GM12878 (cell line): ENCODE measurements around the gene SQOR. TPM values are rescaled to one million over a fixed set of nuclear protein-coding genes. Genes with fewer than 3 reads are reported as not detected.

Experiments used
- ATAC-seq: fragments of 200-7000 bp; cut with Tn5 transposase; 3 replicates; pipeline ENCODE4 v1.9.1; 2020; ENCODE audit warnings: mild to moderate bottlenecking, moderate library complexity
- BruUV-seq: library from RNA; stranded (reverse); fragments of 400-500 nt; replicated peaks from 2 replicates; lab custom pipeline; 2021; lab: Mats Ljungman, UMichigan
- CTCF ChIA-PET: fragments of 300-600 bp; sonication (Branson Sonifier 250); formaldehyde crosslinking; extraction: SDS; loops from one replicate; lab custom pipeline; 2021; ENCODE audit warnings: inconsistent platforms; lab: Yijun Ruan, JAX
- POLR2A ChIA-PET: fragments of 350-600 bp; formaldehyde crosslinking; extraction: SDS; loops from one replicate; lab custom pipeline; 2021; ENCODE audit warnings: inconsistent platforms; lab: Charles Lee
- RAD21 ChIA-PET: fragments of 300-600 bp; sonication (Branson Sonifier 250); formaldehyde crosslinking; loops from one replicate; lab custom pipeline; 2023; ENCODE audit warnings: antibody characterized with exemption; ENCODE audit not compliant: unreplicated experiment; lab: Charles Lee
- SMC1A ChIA-PET: fragments of 300-600 bp; sonication (Branson Sonifier 250); formaldehyde crosslinking; loops from one replicate; lab custom pipeline; 2023; ENCODE audit not compliant: unreplicated experiment, uncharacterized antibody; lab: Charles Lee
- DNase-seq: peaks from one replicate; pipeline ENCODE4 v3.0.0-alpha.2; 2011; ENCODE audit warnings: low read depth, low spot score
- FAIRE-seq: peaks from 3 replicates; lab custom pipeline; 2011; peaks lifted over from hg19 to GRCh38; lab: Jason Lieb, UNC
- H2AFZ ChIP-seq: 2 replicates; pipeline ENCODE4 v1.6.0; 2011; ENCODE audit warnings: low read depth, low read length, control low read depth; ENCODE audit not compliant: control insufficient read depth
- H3K27ac ChIP-seq: 2 replicates; pipeline ENCODE4 v1.5.1; 2011; ENCODE audit warnings: control low read depth; ENCODE audit not compliant: control insufficient read depth, insufficient read depth
- H3K27me3 ChIP-seq, 2 experiments: replicated peaks in 1 of 2; 2 replicates each; pipeline versions ENCODE4 v1.6.0 to v1.6.1; 2011; ENCODE audit warnings: low read length in 1 of 2; ENCODE audit not compliant: control insufficient read depth in 2 of 2, insufficient read depth in 2 of 2
- H3K36me3 ChIP-seq, 2 experiments: 2 replicates each; pipeline ENCODE4 v1.5.1; 2011; ENCODE audit warnings: low read length in 1 of 2; ENCODE audit not compliant: control insufficient read depth in 2 of 2, insufficient read depth in 2 of 2
- H3K4me1 ChIP-seq: 2 replicates; pipeline ENCODE4 v1.6.1; 2011; ENCODE audit warnings: mild to moderate bottlenecking, low read length, moderate library complexity, mixed read lengths; ENCODE audit not compliant: control insufficient read depth, insufficient read depth
- H3K4me2 ChIP-seq: 2 replicates; pipeline ENCODE4 v1.6.0; 2011; ENCODE audit warnings: control low read depth; ENCODE audit not compliant: control insufficient read depth, insufficient read depth
- H3K4me3 ChIP-seq: fragments of 200-600 bp; sonication (generic); 2 replicates; pipeline ENCODE4 v1.5.1; 2016
- H3K79me2 ChIP-seq: 2 replicates; pipeline ENCODE4 v1.6.0; 2011; ENCODE audit warnings: low read length; ENCODE audit not compliant: control insufficient read depth, insufficient read depth
- H3K9ac ChIP-seq: 2 replicates; pipeline ENCODE4 v1.8.0; 2011; ENCODE audit warnings: low read length, control low read depth, mixed read lengths; ENCODE audit not compliant: control insufficient read depth, insufficient read depth
- H3K9me3 ChIP-seq: replicated peaks from 3 replicates; pipeline ENCODE4 v1.5.1; 2011; ENCODE audit warnings: mild to moderate bottlenecking, low read length; ENCODE audit not compliant: control insufficient read depth, insufficient read depth
- H4K20me1 ChIP-seq: 2 replicates; pipeline ENCODE4 v1.6.0; 2011; ENCODE audit not compliant: control insufficient read depth, insufficient read depth
- GABPA ChIP-seq: IDR thresholded peaks from 2 replicates; pipeline ENCODE4 v1.6.1; 2014; ENCODE audit warnings: antibody characterized with exemption, low read depth, mild to moderate bottlenecking, inconsistent platforms
- NFYA ChIP-seq: IDR thresholded peaks from 2 replicates; pipeline ENCODE4 v1.6.1; 2011; ENCODE audit warnings: low read depth, mild to moderate bottlenecking, low read length, improper control_type of control experiment, borderline replicate concordance
- NR2C2 ChIP-seq: IDR thresholded peaks from 2 replicates; pipeline ENCODE4 v1.6.1; 2011; ENCODE audit warnings: borderline replicate concordance, low read depth; ENCODE audit not compliant: control insufficient read depth, insufficient read length
- POLR2AphosphoS2 ChIP-seq: IDR thresholded peaks from 2 replicates; pipeline ENCODE4 v1.6.1; 2011; ENCODE audit warnings: low read depth, mild to moderate bottlenecking, low read length, improper control_type of control experiment, moderate library complexity
- RBBP5 ChIP-seq: fragments of 200-600 bp; sonication (generic); conservative IDR thresholded peaks from 2 replicates; pipeline ENCODE4 v1.6.1; 2016
- SIX5 ChIP-seq: IDR thresholded peaks from 2 replicates; pipeline ENCODE4 v1.6.1; 2011; ENCODE audit warnings: mild to moderate bottlenecking, low read depth, low read length, moderate library complexity; ENCODE audit not compliant: severe bottlenecking
- STAT1 ChIP-seq: fragments of 450-650 bp; conservative IDR thresholded peaks from 2 replicates; pipeline ENCODE4 v1.6.1; 2014; ENCODE audit warnings: antibody characterized with exemption, mild to moderate bottlenecking
- ZNF217 ChIP-seq: fragments of 450-650 bp; IDR thresholded peaks from 2 replicates; pipeline ENCODE4 v1.6.1; 2017; ENCODE audit warnings: antibody characterized with exemption, mild to moderate bottlenecking
- ZNF622 ChIP-seq: fragments of 450-650 bp; IDR thresholded peaks from 2 replicates; pipeline ENCODE4 v1.6.1; 2017; ENCODE audit warnings: mild to moderate bottlenecking, inconsistent platforms
- WGBS: methylation state at CpG from one replicate; pipeline ENCODE4 v1.1.6; 2016; ENCODE audit warnings: low lambda C conversion rate; ENCODE audit not compliant: insufficient replicate concordance, insufficient coverage; ENCODE audit errors: missing lambda C conversion rate; 5-methylcytosine and 5-hydroxymethylcytosine counted together
- in situ Hi-C: fragments of 300-500 bp; cut with MboI; formaldehyde crosslinking; loops from 9 replicates; pipeline ENCODE4 v1.14.3; 2018; ENCODE audit warnings: mixed read lengths
- intact Hi-C: fragments of 100-400 bp; cut with micrococcal nuclease; formaldehyde crosslinking; loops from one replicate; pipeline ENCODE4 v1.14.2; 2022; ENCODE audit not compliant: unreplicated experiment
- polyA plus RNA-seq, 11 experiments: library from polyadenylated mRNA; depleted of rRNA in 4 of 11; unstranded in 6 of 11; stranded (reverse) in 5 of 11; fragments of >200 nt; fragmentation: Nextera tagmentation in 4 of 11; fragmentation: Illumina TruSeq in 1 of 11; extraction: Ambion mirVana in 4 of 11; extraction: Trizol in 1 of 11; gene quantifications; 1 replicate in 1 of 11; 2 replicates in 10 of 11; pipeline versions ENCODE4 v1.2.1 to v1.2.3, GENCODE V29; 2011 to 2016; ENCODE audit warnings: inconsistent platforms in 2 of 11, missing spikeins in 2 of 11, low read depth in 1 of 11
- total RNA-seq, 4 experiments: library from RNA; depleted of rRNA in 3 of 4; stranded (reverse); fragments of >200 nt in 3 of 4; fragmentation: Illumina TruSeq in 1 of 4; extraction: Trizol in 1 of 4; gene quantifications; 2 replicates each; pipeline versions ENCODE4 v1.2.1 to v1.2.3, GENCODE V29; 2013 to 2021
- TF ChIP-seq, protein P1 (sequence below): fragments of 450-650 bp; IDR thresholded peaks from 2 replicates; pipeline ENCODE4 v1.6.1; 2017; ENCODE audit warnings: mild to moderate bottlenecking, low read depth, inconsistent platforms; ENCODE audit not compliant: poor library complexity, severe bottlenecking

Gene SQOR
- total and polyA plus RNA-seq, 10 of the 15 experiments (the other 5 are each of a cell fraction or from before 2014, with no cell fraction given), result 14.5 to 74.7 (median 44.2) TPM

DNA sequence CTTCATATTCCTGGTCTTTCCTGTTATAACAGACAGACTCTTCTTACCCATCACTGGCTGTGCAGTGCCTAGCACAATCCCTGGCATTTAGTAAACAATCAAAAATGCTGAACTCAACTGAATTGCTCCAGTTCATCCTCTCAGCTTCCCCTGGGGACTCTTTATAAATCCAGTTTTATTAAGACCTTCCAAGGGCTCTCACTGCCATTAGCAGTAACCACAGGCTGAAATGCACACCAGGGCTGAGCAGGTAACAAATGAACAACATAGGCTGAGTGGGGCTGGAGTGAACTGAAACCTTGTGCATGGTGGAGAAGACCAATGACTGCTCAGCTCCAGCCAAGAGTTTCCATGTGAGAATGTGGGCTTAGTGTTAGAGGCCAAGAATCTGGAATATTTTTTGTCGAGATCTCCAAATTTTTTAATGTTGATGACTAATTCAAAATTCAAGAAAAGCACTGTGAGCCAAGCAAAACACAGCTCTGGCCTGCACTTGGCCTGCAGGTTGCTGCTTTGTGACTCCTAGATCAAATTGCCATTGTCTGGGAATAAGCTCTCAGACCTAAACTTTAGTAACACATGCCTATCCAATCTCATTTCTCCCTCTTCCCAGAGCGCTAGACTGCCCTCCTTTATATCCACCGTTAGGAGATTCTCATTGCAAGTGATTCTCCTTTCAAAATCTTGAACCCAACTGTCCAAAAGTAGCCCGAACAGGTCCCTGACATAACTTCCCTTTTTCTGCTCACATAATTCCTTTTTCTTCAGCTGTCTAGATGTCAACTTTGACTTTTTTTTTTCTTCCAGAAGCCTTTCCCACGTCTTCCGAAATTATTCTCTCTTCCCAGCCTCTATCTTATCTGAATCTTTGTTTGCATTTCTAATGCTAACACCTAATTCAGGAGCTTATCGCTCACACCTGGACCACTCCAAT lies 7.4 kb downstream of the SQOR start:
- POLR2A ChIA-PET, result interaction anchor here (0.6 kb wide), 1 partner anchor 275 kb away, joined by 3 read pairs; no protein-coding TSS in a partner anchor

More for the DNA sequence above, 7.4 kb downstream of the SQOR start:
- intact Hi-C loops (no loop called here), in situ Hi-C loops (no loop called here)
- FAIRE-seq, result no peak
- Histone ChIP-seq H3K27ac (no peak overlapping the region), H3K27me3 (no peaks in the 10 kb centered on the region), H3K4me2 (no peak overlapping the region), H3K9ac (no peak overlapping the region), H3K4me3 (no peak overlapping the region), H3K79me2 (peaks cover 21% of the 10 kb centered on the region), H3K36me3 (no peaks in the 10 kb centered on the region), H4K20me1 (no peaks in the 10 kb centered on the region), H2AFZ (no peak overlapping the region), H3K9me3 (no peaks in the 10 kb centered on the region), H3K4me1 (peaks cover 24% of the 10 kb centered on the region)
- WGBS, result 78% methylated on average over 7 of the region's 7 CpGs
- no peak for DNase-seq
- no peak for ATAC-seq
- CTCF ChIA-PET, result interaction anchor here (0.7 to 2.3 kb wide), 3 partner anchors 9 to 184 kb away, joined by 3 to 10 read pairs (median 5); no protein-coding TSS in a partner anchor
- BruUV-seq, result no TSS peak
- SMC1A ChIA-PET, result interaction anchor here (0.6 to 1.2 kb wide), 3 partner anchors 21 to 184 kb away, joined by 3 to 5 read pairs (median 4); no protein-coding TSS in a partner anchor
- TF ChIP-seq RBBP5 (no peak), NR2C2 (no peak), ZNF622 (no peak), STAT1 (no peak), POLR2AphosphoS2 (no peak), SIX5 (no peak), NFYA (no peak), ZNF217 (no peak), GABPA (no peak)
- TF ChIP-seq, protein P1, sequence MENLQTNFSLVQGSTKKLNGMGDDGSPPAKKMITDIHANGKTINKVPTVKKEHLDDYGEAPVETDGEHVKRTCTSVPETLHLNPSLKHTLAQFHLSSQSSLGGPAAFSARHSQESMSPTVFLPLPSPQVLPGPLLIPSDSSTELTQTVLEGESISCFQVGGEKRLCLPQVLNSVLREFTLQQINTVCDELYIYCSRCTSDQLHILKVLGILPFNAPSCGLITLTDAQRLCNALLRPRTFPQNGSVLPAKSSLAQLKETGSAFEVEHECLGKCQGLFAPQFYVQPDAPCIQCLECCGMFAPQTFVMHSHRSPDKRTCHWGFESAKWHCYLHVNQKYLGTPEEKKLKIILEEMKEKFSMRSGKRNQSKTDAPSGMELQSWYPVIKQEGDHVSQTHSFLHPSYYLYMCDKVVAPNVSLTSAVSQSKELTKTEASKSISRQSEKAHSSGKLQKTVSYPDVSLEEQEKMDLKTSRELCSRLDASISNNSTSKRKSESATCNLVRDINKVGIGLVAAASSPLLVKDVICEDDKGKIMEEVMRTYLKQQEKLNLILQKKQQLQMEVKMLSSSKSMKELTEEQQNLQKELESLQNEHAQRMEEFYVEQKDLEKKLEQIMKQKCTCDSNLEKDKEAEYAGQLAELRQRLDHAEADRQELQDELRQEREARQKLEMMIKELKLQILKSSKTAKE, result no peak
- RAD21 ChIA-PET, result interaction anchor here (1.3 kb wide), 1 partner anchor 54 kb away, joined by 4 read pairs; no protein-coding TSS in a partner anchor
